Sciatic nerve (tissue), 2 donors: ENCODE results near the gene DBI. TPM values are rescaled to one million over a fixed set of nuclear protein-coding genes. Genes with fewer than 3 reads are reported as not detected.
A peak's percentile ranks its signal among the peaks of the same experiment; 100 is the strongest.
"Not testable (repeated sequence)": the region's sequence is repeated elsewhere in the genome, so short reads cannot be mapped to it uniquely, and the experiment has no call there.

Experiments used
- ATAC-seq: fragments of 200-7000 bp; cut with Tn5 transposase; one replicate; pipeline ENCODE4 v1.9.1; 2020; ENCODE audit warnings: mild to moderate bottlenecking, moderate library complexity
- DNase-seq: peaks from one replicate; pipeline ENCODE4 v3.0.0-alpha.2; 2020; ENCODE audit warnings: low spot score
- intact Hi-C: fragments of 100-400 bp; cut with DNase I; formaldehyde crosslinking; loops from one replicate; pipeline ENCODE4 v1.14.2; 2022
- total RNA-seq: library from RNA; stranded (reverse); fragmentation: NEBNext Ultra II Directional; extraction: Animal tissue kit (Norgen Biotek cat#: 25700); gene quantifications from one replicate; pipeline ENCODE4 v1.2.1, GENCODE V29; 2021
- donor health status: DM: no; HTN: no; CAD: no.
- donor health status: DM: no; HTN: no; CAD: no.

The DBI gene
- total RNA-seq, 1 donor from 2014 or later: 105 TPM

DNA sequence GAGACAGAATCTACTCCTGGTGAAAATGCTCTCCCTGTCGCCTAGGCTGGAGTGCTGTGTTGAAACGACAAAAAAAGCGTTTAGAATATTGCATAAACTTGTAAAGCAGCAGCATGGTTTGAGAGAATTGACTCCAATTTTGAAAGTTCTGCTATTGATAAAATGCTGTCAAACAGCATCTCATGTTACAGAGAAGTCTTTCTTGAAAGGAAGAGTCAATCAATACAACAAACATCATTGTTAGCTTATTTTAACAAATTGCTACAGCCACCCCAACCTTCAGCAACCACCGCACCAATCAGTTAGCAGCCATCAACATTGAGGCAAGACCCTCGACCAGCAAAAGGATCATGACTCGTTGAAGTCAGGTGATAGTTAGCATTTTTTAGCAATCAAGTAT is 7.0 kb upstream of the DBI start:
- ATAC-seq: no peak
- intact Hi-C loops: no loop called here
- DNase-seq: no peak

- DNase-seq: no peak
- intact Hi-C loops: no loop called here
These were observed 6.3 kb upstream of the DBI start for GRCh38 chr2:119360423-119360966.

DNA sequence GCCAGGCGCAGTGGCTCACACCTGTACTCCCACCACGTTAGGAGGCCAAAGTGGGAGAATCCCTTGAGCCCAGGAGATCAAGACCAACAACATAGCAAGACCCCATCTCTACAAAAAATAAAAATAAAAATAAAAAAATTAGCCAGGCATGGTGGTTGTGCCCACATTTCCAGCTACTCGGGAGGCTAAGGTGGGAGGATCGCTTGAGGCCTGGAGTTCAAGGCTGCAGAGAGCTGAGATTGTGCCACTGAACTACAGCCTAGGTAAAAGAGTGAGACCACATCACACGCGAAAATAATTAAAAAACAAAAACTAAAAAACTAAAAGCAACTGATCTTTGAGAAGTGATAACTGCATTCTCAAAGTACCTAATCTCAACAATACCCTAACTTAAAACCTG is 2.0 kb upstream of the DBI start:
- intact Hi-C loops: no loop called here

More at GRCh38 chr2:119360423-119360966, 6.3 kb upstream of the DBI start:
- ATAC-seq: no peak

DNA sequence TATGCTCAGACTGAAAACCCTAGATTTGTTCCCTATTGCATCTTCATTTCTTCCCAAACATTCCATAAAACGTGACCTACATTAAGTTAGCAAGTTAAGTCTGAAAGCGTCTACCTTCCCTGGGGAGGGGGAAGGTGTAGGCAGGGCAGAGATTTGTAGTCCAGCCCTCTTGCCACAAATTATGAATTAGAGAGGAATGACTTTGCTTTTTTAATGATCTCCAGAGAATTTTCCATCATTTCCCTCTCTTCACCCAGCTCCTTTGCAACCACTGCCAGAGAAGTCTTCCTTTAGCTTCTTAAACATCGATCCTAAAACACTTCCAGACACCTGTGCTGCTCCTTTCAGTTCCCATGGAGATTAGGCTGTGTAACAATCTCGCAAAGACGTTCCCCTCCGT is 1.3 kb upstream of the DBI start:
- intact Hi-C loops: no loop called here
- ATAC-seq: no peak
- no peak for DNase-seq

More for the DNA sequence above, 2.0 kb upstream of the DBI start:
- no peak for ATAC-seq
- no peak for DNase-seq

DNA sequence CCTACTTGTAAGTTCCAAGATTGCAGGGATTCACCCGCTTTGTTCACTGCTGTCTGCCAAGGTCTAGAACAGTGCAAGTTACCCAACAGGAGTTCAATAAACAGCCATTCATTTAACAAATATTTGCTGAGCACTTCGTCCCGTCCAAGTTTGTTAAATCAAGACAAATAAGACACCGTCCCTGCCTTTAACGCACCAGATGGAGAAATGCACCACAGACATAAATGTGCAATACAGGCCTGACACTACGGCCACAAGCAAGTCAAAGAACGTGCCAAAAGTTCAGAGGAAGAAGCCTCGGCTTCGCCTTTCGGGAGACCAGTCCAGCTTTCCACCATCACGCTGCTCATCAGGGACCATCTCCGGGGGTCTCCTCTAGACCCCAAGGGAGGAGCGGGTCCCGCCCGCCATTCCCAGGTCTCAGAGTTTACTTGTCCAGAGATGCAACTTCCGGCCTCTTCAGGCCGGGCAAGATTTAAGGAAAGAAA is 572 bp upstream of the DBI start:
- intact Hi-C loops: no loop called here
- DNase-seq (no peak), ATAC-seq (peak; percentile 18)

DNA sequence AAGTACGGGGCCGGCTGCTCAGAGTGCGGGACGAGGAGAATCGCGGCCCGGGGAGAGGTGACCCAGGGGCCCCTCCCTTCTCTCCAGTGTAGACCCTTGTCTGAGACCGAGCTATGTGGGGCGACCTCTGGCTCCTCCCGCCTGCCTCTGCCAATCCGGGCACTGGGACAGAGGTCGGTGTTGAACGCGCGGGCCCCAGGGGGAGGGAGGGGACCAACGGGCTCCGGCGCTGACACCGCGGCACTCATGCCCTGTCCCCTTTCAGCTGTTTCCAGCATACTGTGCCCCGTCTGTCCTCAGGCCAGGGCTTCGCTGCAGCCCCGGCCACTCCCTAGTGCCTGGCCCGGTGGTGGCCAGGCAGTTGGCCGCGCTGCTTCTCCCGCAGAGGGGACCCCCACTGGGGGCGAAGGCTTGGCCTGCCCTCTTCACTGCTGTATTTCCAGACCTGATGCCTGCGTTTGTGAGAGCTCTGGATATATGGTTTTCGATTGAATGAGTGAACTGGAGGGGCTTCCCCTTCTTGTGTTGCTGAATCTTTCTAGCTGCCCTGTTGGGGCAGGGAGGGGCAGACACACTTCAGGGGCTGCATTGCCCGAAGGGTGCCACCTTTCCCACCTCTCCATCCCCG is 809 bp downstream of the DBI start:
- intact Hi-C loops: no loop called here
- ATAC-seq: peak; percentile 53
- peak; percentile 74 for DNase-seq

DNA sequence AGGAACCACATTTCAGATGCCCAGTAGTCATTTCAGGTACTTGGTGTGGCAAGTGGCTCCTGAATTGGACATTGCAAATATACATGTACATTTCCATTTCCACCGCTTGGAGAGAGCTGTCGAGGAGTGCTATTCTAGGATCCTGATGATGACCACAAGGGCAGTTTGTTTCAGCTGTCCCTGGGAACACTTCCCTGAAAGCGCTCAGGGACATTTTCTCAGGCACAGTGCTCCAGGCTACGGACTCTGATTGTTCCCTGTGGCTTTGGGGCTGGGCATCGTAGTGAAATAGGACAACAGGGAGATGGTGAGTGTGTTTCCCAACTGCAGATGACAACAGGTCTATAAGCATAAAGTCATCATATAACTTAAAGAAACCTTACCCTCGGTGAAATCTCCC is 3.1 kb downstream of the DBI start:
- no peak for ATAC-seq
- DNase-seq: no peak
- intact Hi-C loops: no loop called here

DNA sequence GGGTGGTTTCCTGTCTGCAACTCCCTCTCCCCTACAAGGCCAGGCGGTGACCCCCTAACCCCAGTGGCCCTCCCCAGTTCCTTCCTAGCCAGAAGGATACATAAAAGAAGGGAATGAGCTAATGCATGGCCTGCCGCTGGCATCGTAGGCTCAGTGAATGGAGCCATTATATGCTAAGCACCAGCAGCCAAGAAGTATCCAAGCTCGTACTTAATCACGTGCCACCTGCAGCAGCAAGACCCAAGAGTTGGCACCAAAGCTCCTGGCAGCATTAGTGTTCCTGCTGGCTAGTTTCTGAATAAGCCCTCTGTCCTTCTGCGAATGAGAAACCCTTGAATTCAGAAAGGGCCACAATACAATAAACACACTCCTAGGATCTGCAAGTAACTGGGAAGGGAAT is 4.3 kb downstream of the DBI start:
- no peak for DNase-seq
- no peak for ATAC-seq
- intact Hi-C loops: no loop called here

DNA sequence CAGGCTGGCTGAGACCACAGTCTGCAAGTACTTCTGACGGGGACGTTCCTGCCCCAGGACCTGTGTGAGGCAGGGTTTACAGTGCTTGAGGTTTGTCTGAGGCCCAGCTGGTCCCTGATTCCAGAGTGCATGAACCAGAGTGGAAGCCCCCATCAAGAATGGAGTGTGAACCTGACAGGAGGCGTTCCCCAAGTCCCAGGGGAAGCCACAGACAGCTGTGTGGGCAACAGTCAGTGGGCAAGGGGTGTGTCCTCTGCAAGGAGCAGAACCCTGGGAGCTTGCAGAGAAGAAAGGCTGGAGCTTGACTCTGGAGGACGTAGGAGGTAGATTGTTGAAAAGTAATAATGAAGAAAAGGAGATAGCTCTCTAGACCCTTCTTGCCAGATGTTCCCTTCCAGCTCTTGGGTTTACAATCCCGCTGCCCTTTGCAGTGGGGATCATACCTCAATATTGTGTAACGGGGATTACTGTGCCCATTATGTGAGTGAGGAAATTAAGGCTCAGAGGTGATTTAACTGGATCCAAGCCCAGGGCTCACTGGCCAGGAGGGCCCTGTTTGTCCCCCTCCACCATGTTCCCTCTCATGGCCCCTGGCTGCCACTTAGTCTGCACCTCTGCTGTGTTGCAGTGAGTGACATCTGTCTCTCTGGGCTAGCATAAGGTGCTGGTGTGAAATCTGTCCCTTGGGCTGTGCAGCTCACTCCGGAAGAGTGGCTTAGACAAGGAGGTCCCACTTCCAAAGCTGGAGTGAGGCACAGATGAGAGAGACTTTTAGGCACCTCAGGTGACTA is 6.2 kb downstream of the DBI start:
- intact Hi-C loops: no loop called here
- DNase-seq (no peak), ATAC-seq (no peak)

DNA sequence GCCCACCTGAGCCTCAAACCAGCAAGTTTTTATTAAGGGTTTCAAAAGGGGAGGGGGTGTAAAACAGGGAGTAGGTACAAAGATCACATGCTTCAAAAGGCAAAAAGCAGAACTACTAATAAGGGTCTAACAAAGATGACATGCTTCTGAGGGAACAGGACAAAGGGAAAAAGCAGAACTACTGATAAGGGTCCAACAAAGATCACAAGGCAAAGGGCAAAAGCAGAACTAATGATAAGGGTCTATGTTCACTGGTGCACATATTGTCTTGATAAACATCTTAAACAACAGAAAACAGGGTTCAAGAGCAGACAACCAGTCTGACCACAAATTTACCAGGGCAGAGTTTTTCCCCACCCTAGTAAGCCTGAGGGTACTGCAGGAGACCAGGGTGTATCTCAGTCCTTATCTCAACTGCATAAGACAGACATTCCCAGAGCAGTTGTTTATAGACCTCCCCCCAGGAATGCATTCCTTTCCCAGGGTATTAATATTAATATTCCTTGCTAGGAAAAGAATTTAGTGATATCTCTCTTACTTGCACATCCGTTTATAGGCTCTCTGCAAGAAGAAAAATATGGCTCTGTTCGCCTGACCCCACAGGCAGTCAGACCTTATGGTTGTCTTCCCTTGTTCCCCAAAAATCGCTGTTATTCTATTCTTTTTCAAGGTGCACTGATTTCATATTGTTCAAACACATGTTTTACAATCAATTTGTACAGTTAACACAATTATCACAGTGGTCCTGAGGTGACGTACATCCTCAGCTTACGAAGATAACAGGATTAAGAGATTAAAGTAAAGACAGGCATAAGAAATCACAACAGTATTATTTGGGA is 7.3 kb downstream of the DBI start:
- DNase-seq, ATAC-seq: not testable (repeated sequence)

GRCh38 chr2:119376406-119376805 is 9.6 kb downstream of the DBI start:
- DNase-seq, intact Hi-C loops, ATAC-seq: not testable (repeated sequence)

More for the DNA sequence above, 7.3 kb downstream of the DBI start:
- intact Hi-C loops: not testable (repeated sequence)

DNA sequence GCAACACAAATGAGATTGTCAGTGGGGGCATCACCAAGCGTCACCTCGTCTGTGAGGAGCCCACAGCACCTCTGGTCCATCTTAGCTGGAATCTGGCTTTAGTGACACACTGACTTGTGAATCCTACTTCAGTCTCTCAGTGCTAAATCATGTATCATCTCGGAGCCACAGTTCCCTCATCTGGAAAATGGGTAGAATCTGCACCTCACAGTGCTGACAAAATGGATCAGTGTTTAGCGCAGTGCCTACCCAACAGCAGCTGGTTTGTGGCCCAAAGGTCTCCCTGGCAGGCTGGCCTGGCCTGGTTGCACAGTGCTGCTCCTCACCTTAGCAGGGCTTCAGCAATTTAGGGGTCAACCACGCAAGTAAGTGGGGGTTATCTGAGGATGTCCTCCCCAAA is 10.0 kb downstream of the DBI start:
- ATAC-seq: no peak
- intact Hi-C loops: no loop called here

GRCh38 chr2:119377294-119377992 is 10.7 kb downstream of the DBI start:
- no peak for DNase-seq
- ATAC-seq: peak; percentile 62
- intact Hi-C loops: no loop called here

More for the DNA sequence above, 10.0 kb downstream of the DBI start:
- no peak for DNase-seq

GRCh38 chr2:119377993-119378345 is 11.2 kb downstream of the DBI start:
- intact Hi-C loops: no loop called here
- ATAC-seq (no peak), DNase-seq (no peak)

GRCh38 chr2:119378566-119378965 is 11.8 kb downstream of the DBI start:
- intact Hi-C loops: no loop called here
- no peak for ATAC-seq

DNA sequence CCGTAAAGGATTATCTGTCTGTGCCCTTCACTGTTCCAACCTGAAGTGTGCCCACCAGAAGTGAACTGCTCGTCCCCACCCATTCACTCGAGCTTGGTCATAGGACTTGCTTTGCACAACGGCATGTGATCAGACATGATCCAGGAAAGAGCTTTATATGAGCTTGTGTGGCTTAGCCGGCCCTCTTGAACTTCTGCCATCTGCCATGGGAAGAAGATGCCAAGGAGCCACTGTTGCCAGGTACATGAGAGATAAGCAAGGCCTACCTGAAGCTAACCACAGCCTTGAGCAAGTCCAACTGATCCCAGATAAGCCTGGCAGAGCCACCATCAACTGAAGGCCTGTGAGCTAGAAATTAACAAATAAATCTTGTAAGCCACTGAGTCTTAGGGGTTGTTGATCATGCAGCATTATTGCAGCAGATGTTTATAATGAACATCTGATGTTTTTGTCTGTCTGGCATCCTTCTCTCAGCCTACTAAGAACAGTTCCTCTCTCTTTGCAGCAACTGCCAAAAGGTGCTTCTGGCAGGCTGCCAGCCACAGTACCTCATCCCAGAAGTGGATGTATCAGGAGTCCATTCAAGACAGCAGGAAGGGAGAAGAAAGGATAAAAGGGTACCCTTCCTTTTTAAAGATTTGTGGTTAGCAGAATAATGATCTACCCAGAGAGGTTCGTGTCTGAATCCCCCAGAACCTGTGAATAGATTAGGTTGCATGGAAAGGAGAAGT is 16.8 kb downstream of the DBI start:
- ATAC-seq (no peak), DNase-seq (no peak)
- intact Hi-C loops: no loop called here

More at GRCh38 chr2:119378566-119378965, 11.8 kb downstream of the DBI start:
- DNase-seq: no peak

- DNase-seq: no peak
- ATAC-seq: no peak
- intact Hi-C loops: no loop called here
These were observed 18.2 kb downstream of the DBI start for GRCh38 chr2:119384971-119385370.

- ATAC-seq (no peak), DNase-seq (no peak)
- intact Hi-C loops: no loop called here
These were observed 18.7 kb downstream of the DBI start for GRCh38 chr2:119385466-119385865.
